ENCODE results near the gene MEIS1. TPM values are rescaled to one million over a fixed set of nuclear protein-coding genes. Genes with fewer than 3 reads are reported as not detected.
A peak's percentile ranks its signal among the peaks of the same experiment; 100 is the strongest.

The MEIS1 gene
- total and polyA plus RNA-seq, 2 of the 8 experiments (the other 6 are each of a cell fraction or from before 2014, with no cell fraction given), result 0.17 to 1.2 TPM

DNA sequence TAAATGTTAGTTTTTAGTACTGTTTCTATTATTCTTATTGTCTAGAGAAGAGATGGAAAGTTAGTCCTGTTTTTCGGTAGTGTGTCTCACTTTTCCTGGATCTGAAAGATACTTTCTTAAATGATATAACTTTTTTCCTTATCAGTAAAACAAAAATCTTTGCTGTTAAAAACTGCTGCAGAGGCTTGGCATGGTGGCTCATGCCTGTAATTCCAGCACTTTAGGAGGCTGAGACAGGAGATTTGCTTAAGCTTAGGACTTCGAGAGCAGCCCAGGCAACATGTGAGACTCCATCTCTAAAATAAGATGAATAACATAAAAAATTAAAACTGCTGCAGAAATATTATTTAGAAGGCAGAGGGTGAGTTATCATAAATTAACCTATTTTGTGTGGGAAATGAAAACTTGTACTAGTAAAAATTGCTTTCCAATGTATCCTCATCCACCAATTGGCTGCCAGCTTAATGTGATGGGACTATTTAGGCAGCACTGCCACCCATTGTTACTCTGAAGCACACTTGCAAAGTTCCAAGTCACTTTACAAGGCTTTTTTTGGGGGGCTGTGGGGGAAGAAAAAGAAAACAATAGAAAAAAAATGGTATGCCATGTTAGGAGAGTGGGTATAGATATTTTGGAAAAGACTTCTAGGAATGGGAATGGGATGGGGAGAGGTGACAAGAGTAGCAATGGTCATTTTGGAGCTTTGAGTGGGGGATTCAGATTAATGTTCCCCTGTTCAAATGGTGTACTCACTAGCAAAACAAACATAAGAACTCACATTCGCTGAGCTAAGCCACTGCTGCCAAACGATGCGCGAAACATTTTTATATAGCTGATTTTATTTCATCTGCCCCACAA is 62.7 kb downstream of the MEIS1 start:
- no peak overlapping the region for H3K4me3 ChIP-seq (ENCODE audit: extremely low read depth in 1 of 4, insufficient read depth in 2 of 4, low read depth in 3 of 4, low read length in 4 of 4)
- H2BK120ac ChIP-seq (replicated peaks; ENCODE audit: low read depth, low read length), result no peak overlapping the region
- CTCF ChIA-PET (ENCODE audit: partially characterized antibody), result interaction anchor here (0.6 to 3.1 kb wide), 9 partner anchors 9 to 1378 kb away, joined by 3 to 13 read pairs (median 4); no protein-coding TSS in a partner anchor
- no peak overlapping the region for H3K27ac ChIP-seq (ENCODE audit: low read depth, low read length)
- no peak overlapping the region for H3K14ac ChIP-seq (ENCODE audit: insufficient read length)
- H3K23ac ChIP-seq (ENCODE audit: insufficient read length), result no peak overlapping the region
- H3K56ac ChIP-seq (replicated peaks; ENCODE audit: insufficient read length, low read depth, low read length), result no peak overlapping the region
- H3K27me3 ChIP-seq (replicated peaks in 1 of 4; ENCODE audit: control insufficient read depth in 3 of 4, extremely low read depth in 1 of 4, insufficient read depth in 3 of 4, low read length in 3 of 4), result no peaks in the 10 kb centered on the region
- no peak overlapping the region for H2AK5ac ChIP-seq (ENCODE audit: low read depth, low read length)
- no peak overlapping the region for H4K8ac ChIP-seq (ENCODE audit: extremely low read depth, insufficient read depth, low read length)
- TF ChIP-seq RBBP5 (IDR thresholded peaks at IDR 0.05; ENCODE audit: borderline replicate concordance, low read depth, low read length) (no peak), RAD21 (IDR thresholded peaks at IDR 0.05 in 1 of 2, conservative IDR thresholded peaks at IDR 0.05 in 1 of 2; ENCODE audit: low read depth in 2 of 2, low read length in 2 of 2) (peak; percentile 26 to 45; a peak in 3 of 4 replicates), FOSL1 (IDR thresholded peaks at IDR 0.05; ENCODE audit: insufficient read depth, low read depth, low read length) (no peak)
- no peak overlapping the region for H4K5ac ChIP-seq (ENCODE audit: insufficient read length, low read depth, low read length)
- FAIRE-seq (no peak), DNase-seq (ENCODE audit: low read depth in 1 of 2, low spot score in 2 of 2) (no peak)
- H3K36me3 ChIP-seq (ENCODE audit: control insufficient read depth in 2 of 4, insufficient read depth in 4 of 4, low read length in 3 of 4), result no peaks in the 10 kb centered on the region
- no peak overlapping the region for H3K18ac ChIP-seq (ENCODE audit: extremely low read depth, low read length)
- no peaks in the 10 kb centered on the region for H3K79me2 ChIP-seq (ENCODE audit: control insufficient read depth in 1 of 2, insufficient read depth in 2 of 2, low read length in 2 of 2)
- H2BK5ac ChIP-seq (ENCODE audit: low read depth, low read length), result no peak overlapping the region
- no peak overlapping the region for H4K91ac ChIP-seq (replicated peaks; ENCODE audit: insufficient read length, low read length)
- no peak overlapping the region for H3K4ac ChIP-seq (replicated peaks; ENCODE audit: insufficient read length, low read depth, low read length)
- no peaks in the 10 kb centered on the region for H3K79me1 ChIP-seq (ENCODE audit: low read depth, low read length)
- H2BK12ac ChIP-seq (ENCODE audit: low read depth, low read length), result no peak overlapping the region
- WGBS, 2 experiments (ENCODE audit: extremely low coverage in 1 of 2, insufficient coverage in 1 of 2, insufficient read length in 1 of 2, insufficient replicate concordance in 2 of 2, low coverage in 1 of 2, low lambda C conversion rate in 2 of 2, missing lambda C conversion rate in 1 of 2), result 94% methylated on average over 6 of the region's 6 CpGs; no CpG with 5 or more reads in 1 of the 2 experiments
- POLR2A ChIA-PET (ENCODE audit: partially characterized antibody), result interaction anchor here (0.9 to 1.4 kb wide), 2 partner anchors 10 to 12 kb away, joined by 3 read pairs; no protein-coding TSS in a partner anchor
- H3K9me3 ChIP-seq (ENCODE audit: insufficient read depth in 2 of 2, low read depth in 1 of 2, low read length in 1 of 2), result no peaks in the 10 kb centered on the region
- H3K9ac ChIP-seq (replicated peaks in 1 of 4; ENCODE audit: extremely low read depth in 1 of 4, low read depth in 3 of 4, low read length in 3 of 4), result no peak overlapping the region
- H3K4me2 ChIP-seq (ENCODE audit: insufficient read depth in 1 of 2, low read depth in 2 of 2, low read length in 2 of 2), result no peak overlapping the region
- no peak overlapping the region for H2AFZ ChIP-seq (ENCODE audit: low read length)
- H2BK20ac ChIP-seq (ENCODE audit: low read length), result no peak overlapping the region
- no peaks in the 10 kb centered on the region for H4K20me1 ChIP-seq (replicated peaks in 1 of 2; ENCODE audit: control insufficient read depth in 1 of 2, insufficient read depth in 2 of 2, low read length in 2 of 2)
- H3K23me2 ChIP-seq (ENCODE audit: low read depth, low read length), result no peaks in the 10 kb centered on the region
- no peak overlapping the region for H2BK15ac ChIP-seq (ENCODE audit: low read length)
- peaks cover 6 to 15% (median 10%) of the 10 kb centered on the region in 4 experiments for H3K4me1 ChIP-seq (replicated peaks in 1 of 4; ENCODE audit: control insufficient read depth in 3 of 4, insufficient read depth in 4 of 4, low read length in 3 of 4)

Measured in H1 (cell line).